Measurements from ENCODE around the gene NOX5. TPM values are rescaled to one million over a fixed set of nuclear protein-coding genes. Genes with fewer than 3 reads are reported as not detected.

NOX5 gene
- total and polyA plus RNA-seq, 2 experiments from 2014 or later, result 0.11 TPM; not detected in 1

DNA sequence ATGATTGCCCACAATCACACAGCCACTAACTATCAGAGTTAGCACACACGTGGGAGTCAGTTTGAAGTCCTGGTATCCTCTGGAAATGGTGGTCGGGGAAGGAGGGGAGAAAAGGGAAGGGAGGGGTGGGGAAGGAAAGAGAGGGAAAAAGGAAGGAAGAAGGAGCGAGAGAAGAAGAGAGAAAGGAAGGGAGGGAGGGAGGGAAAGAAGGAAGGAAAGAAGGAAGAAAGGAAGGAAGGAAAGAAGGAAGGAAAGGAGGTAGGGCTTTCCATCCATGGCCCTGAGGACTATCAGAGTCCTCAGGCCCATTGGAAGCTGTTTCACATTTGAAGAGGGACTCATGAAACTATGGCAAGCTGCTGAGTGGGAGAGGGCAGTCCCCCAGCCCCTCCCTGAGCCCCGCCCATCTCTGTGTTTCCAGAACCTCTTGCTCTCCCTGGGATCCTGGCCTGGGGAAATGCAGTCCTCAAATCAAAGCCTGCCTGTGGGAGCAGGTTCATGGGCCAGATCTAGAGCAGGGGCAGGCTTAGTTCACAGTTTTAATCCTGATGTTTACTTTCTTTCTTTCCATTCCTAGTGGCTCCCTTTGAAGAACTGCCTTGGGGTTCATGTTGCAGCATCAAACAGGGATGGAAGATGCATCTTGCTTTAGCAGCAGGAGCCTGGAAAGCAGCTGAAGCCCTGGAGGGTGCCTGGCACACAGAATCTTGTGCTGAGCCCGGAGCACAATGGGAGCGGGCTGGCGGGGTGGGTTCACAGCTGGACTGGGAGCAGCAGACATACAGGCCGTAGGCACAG is 79.8 kb downstream of the NOX5 start:
- TF ChIP-seq EZH2 (IDR thresholded peaks at IDR 0.05; ENCODE audit: insufficient read depth, poor library complexity, severe bottlenecking), result no peak
- TF ChIP-seq EZH2phosphoT487 (IDR thresholded peaks at IDR 0.05; ENCODE audit: insufficient read depth, low read depth), result no peak
- Histone ChIP-seq H3K4me2 (ENCODE audit: unreplicated experiment) (no peak overlapping the region), H3K36me3 (ENCODE audit: low read depth) (no peaks in the 10 kb centered on the region), H3K9me2 (ENCODE audit: insufficient read depth) (no peaks in the 10 kb centered on the region), H3K27ac (no peak overlapping the region), H2AFZ (no peak overlapping the region), H3K4me3 (no peak overlapping the region), H3K9ac (no peak overlapping the region), H3F3A (ENCODE audit: insufficient read depth) (no peaks in the 10 kb centered on the region), H3K27me3 (replicated peaks; ENCODE audit: insufficient read depth) (peaks cover 32% of the 10 kb centered on the region), H4K20me1 (ENCODE audit: insufficient read depth) (no peaks in the 10 kb centered on the region), H3K4me1 (ENCODE audit: insufficient read depth) (no peaks in the 10 kb centered on the region), H3K9me3 (ENCODE audit: low read depth) (no peaks in the 10 kb centered on the region), H3K79me2 (ENCODE audit: insufficient read depth) (no peaks in the 10 kb centered on the region)
- in situ Hi-C loops (cut with MboI), result no loop called here
- DNase-seq, result no peak
- WGBS, 2 experiments (ENCODE audit: low coverage in 1 of 2, low lambda C conversion rate in 2 of 2, missing lambda C conversion rate in 2 of 2), result 76 to 83% methylated on average over 7 to 8 of the region's 8 CpGs

GRCh38 chr15:69095274-69095673 is 80.8 kb downstream of the NOX5 start:
- no peaks in the 10 kb centered on the region for H3K9me3 ChIP-seq (ENCODE audit: low read depth)
- WGBS, 2 experiments (ENCODE audit: low coverage in 1 of 2, low lambda C conversion rate in 2 of 2, missing lambda C conversion rate in 2 of 2), result 58 to 65% methylated on average over 1 of the region's 1 CpG

DNA sequence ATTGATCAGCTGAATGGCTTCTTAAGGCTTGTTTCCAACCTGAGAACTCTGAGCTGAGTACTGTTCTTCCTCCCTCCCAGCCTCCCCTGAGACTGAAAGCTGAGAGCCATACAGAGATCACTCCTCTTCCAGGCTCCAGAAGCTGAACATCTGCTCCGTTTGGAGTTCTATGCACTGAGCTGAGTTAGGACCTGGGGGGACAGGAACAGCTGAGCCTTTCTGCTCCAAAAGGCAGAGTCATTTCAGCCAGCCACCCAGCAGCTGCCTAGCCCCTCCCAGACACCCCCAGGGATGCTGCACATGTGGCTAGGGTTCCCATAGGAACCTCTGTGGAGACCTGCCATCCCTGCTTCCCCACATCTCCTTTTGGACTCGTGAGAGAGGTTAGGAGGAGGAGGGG is 81.7 kb downstream of the NOX5 start:
- H3K79me2 ChIP-seq (ENCODE audit: insufficient read depth), result no peaks in the 10 kb centered on the region
- H3K27ac ChIP-seq, result no peak overlapping the region
- no peaks in the 10 kb centered on the region for H4K20me1 ChIP-seq (ENCODE audit: insufficient read depth)
- in situ Hi-C loops (cut with MboI), result no loop called here
- no peak for TF ChIP-seq EZH2 (IDR thresholded peaks at IDR 0.05; ENCODE audit: insufficient read depth, poor library complexity, severe bottlenecking)
- TF ChIP-seq EZH2phosphoT487 (IDR thresholded peaks at IDR 0.05; ENCODE audit: insufficient read depth, low read depth), result no peak
- no peak for DNase-seq
- no peak overlapping the region for H3K4me2 ChIP-seq (ENCODE audit: unreplicated experiment)
- H3K9me2 ChIP-seq (ENCODE audit: insufficient read depth), result no peaks in the 10 kb centered on the region
- H3F3A ChIP-seq (ENCODE audit: insufficient read depth), result no peaks in the 10 kb centered on the region
- no peaks in the 10 kb centered on the region for H3K4me1 ChIP-seq (ENCODE audit: insufficient read depth)
- no peak overlapping the region for H3K4me3 ChIP-seq
- H3K36me3 ChIP-seq (ENCODE audit: low read depth), result no peaks in the 10 kb centered on the region
- peaks cover 28% of the 10 kb centered on the region for H3K27me3 ChIP-seq (replicated peaks; ENCODE audit: insufficient read depth)
- no peaks in the 10 kb centered on the region for H3K9me3 ChIP-seq (ENCODE audit: low read depth)
- H2AFZ ChIP-seq, result no peak overlapping the region
- no peak overlapping the region for H3K9ac ChIP-seq
- WGBS, 2 experiments (ENCODE audit: low coverage in 1 of 2, low lambda C conversion rate in 2 of 2, missing lambda C conversion rate in 2 of 2), result 37 to 56% methylated on average over 2 of the region's 2 CpGs

More at GRCh38 chr15:69095274-69095673, 80.8 kb downstream of the NOX5 start:
- Histone ChIP-seq H3K9me2 (ENCODE audit: insufficient read depth) (no peaks in the 10 kb centered on the region), H3K4me3 (no peak overlapping the region), H3K4me2 (ENCODE audit: unreplicated experiment) (no peak overlapping the region), H3F3A (ENCODE audit: insufficient read depth) (no peaks in the 10 kb centered on the region), H3K4me1 (ENCODE audit: insufficient read depth) (no peaks in the 10 kb centered on the region), H3K9ac (no peak overlapping the region), H4K20me1 (ENCODE audit: insufficient read depth) (no peaks in the 10 kb centered on the region), H2AFZ (no peak overlapping the region), H3K27ac (no peak overlapping the region), H3K36me3 (ENCODE audit: low read depth) (no peaks in the 10 kb centered on the region), H3K27me3 (replicated peaks; ENCODE audit: insufficient read depth) (peaks cover 28% of the 10 kb centered on the region), H3K79me2 (ENCODE audit: insufficient read depth) (no peaks in the 10 kb centered on the region)
- TF ChIP-seq EZH2phosphoT487 (IDR thresholded peaks at IDR 0.05; ENCODE audit: insufficient read depth, low read depth) (no peak), EZH2 (IDR thresholded peaks at IDR 0.05; ENCODE audit: insufficient read depth, poor library complexity, severe bottlenecking) (no peak)
- no peak for DNase-seq
- in situ Hi-C loops (cut with MboI), result no loop called here

DNA sequence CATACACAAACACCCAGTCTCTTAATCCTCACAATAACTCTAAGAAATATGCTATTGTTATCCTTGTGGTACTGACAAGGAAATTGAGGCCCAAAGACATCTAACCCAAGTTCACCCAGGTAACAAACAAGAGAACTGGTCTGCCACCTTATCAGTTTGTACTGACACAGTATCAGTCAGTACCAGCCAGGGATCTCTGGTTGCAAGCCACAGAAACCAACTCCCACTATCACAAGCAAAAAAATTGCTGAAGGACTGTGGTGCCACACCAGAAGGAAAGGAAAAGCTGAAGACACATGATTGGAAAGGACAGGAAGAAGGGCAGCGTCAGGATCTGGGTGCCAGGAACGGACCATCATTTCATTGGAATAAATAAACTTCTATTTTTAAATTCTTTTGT is 82.1 kb downstream of the NOX5 start:
- 29 to 48% methylated on average over 2 of the region's 2 CpGs for WGBS, 2 experiments (ENCODE audit: low coverage in 1 of 2, low lambda C conversion rate in 2 of 2, missing lambda C conversion rate in 2 of 2)
- H3F3A ChIP-seq (ENCODE audit: insufficient read depth), result no peaks in the 10 kb centered on the region
- no peaks in the 10 kb centered on the region for H3K36me3 ChIP-seq (ENCODE audit: low read depth)
- no peaks in the 10 kb centered on the region for H4K20me1 ChIP-seq (ENCODE audit: insufficient read depth)
- H3K9ac ChIP-seq, result no peak overlapping the region
- no peaks in the 10 kb centered on the region for H3K79me2 ChIP-seq (ENCODE audit: insufficient read depth)
- no peak for TF ChIP-seq EZH2 (IDR thresholded peaks at IDR 0.05; ENCODE audit: insufficient read depth, poor library complexity, severe bottlenecking)
- no peaks in the 10 kb centered on the region for H3K9me3 ChIP-seq (ENCODE audit: low read depth)
- H3K27me3 ChIP-seq (replicated peaks; ENCODE audit: insufficient read depth), result peaks cover 25% of the 10 kb centered on the region
- in situ Hi-C loops (cut with MboI), result no loop called here
- H3K4me3 ChIP-seq, result no peak overlapping the region
- no peak overlapping the region for H2AFZ ChIP-seq
- H3K9me2 ChIP-seq (ENCODE audit: insufficient read depth), result no peaks in the 10 kb centered on the region
- H3K4me2 ChIP-seq (ENCODE audit: unreplicated experiment), result no peak overlapping the region
- no peaks in the 10 kb centered on the region for H3K4me1 ChIP-seq (ENCODE audit: insufficient read depth)
- DNase-seq, result no peak
- no peak overlapping the region for H3K27ac ChIP-seq

All from GM23248 (cell line).